Measurements from ENCODE around the gene TENT5D.
"Not testable (repeated sequence)": the region's sequence is repeated elsewhere in the genome, so short reads cannot be mapped to it uniquely, and the experiment has no call there.

TENT5D gene

GRCh38 chrX:80420147-80420546 is at the start of gene TENT5D:
Gene TENT5D, plus strand, starts transcription at chrX:80420447. Its CDS starts 22,093 bp downstream, at chrX:80442540.
- DNase-seq: no peak

- DNase-seq: not testable (repeated sequence)
These were observed 34.6 kb upstream of the TENT5D start for GRCh38 chrX:80385651-80386050.

DNA sequence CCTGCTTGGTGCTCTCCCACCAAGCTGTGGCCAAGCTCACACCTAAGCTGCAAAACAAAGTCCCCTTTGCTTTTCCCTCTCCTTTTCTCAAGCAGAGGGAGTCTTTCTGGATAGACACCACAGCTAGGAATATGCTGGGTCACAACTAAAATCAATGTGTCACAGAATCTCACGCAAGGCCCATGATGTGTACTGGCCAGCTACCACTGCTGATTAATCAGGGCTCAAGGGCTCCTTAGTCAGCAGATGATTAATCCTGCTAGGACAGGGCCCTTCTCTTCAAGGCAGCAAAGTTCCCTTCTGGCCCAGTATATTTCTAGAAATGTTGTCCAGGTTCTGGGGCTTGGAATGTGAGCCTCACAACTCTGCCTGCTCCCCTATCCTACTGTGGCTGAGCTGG is 32.0 kb upstream of the TENT5D start:
- no peak for DNase-seq

DNA sequence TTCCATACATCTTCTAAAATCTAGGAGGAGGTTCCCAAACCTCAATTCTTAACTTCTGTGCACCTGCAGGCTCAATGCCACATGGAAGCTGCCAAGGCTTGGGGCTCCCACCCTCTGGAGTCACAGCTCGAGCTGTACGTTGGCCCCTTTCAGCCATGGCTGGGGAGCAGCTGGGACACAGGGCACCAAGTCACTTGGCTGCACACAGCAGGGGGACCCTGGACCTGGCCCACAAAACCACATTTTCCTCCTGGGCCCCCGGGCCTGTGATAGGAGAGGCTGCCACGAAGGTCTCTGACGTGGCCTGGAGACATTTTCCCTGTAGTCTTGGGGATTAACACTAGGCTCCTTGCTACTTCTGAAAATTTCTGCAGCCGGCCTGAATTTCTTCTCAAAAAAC is 8.2 kb upstream of the TENT5D start:
- no peak for DNase-seq

DNA sequence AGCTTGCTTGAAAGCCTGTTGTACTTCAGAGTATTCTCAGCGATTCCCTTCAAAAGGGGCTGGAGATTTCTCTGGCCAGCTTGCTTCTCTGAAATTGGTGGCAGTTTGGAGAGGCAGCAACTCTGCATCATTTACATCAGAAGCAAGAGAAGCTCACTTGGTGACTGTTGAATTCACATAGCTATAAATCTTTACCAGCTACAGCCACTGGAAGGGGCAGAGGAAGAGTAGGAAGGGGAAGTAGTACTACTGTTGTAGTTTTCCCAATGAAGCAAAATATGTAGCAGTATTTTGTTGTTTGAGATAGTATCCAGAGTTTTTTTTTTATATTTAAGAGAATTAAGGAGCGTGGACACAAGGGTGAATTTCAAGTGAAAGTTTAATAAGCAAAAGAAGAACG is 2.8 kb downstream of the TENT5D start:
- DNase-seq: no peak

DNA sequence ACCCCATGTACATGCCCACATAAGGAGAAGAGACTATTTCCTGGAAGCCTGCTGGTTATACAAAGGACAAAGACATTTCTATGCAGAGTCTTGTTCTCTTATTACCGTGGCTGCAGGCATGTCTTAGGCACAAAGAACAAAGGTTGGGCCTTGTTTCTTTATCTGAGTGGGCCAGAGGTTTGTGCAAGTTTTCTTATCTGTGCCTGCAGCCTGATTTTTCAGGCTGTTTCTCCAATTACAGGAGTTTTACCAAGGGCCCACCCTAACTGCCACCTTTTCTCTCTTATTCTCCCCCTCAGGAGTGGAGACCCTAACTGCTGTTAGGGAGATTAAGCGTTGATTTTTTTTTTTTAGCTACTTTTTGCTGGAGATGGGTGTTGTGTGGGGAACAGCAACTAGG is 3.5 kb downstream of the TENT5D start:
- DNase-seq: no peak

- no peak for DNase-seq
These were observed 10.7 kb downstream of the TENT5D start for GRCh38 chrX:80430826-80431504.

- no peak for DNase-seq
These were observed 11.2 kb downstream of the TENT5D start for GRCh38 chrX:80431505-80431832.

- no peak for DNase-seq
These were observed 12.2 kb downstream of the TENT5D start for GRCh38 chrX:80432441-80432840.

DNA sequence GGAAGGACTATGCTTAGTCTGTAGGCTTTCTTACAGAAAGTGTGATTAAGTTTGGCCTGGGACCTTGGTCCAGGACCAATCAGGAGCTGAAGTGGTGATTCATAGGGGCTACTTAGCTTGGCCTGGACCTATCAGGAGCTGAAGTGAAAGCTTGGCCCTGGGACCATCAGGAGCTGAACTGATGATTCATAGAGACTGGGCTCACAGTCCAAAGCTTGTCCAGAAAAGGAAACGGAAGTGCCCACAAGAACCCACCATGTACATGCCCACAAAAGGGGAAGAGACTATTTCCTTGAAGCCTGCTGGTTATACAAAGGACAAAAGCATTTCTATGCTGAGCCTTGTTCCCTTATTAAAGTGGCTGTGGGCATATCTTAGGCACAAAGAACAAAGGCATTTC is 12.6 kb downstream of the TENT5D start:
- no peak for DNase-seq

GRCh38 chrX:80468166-80468565 is 47.9 kb downstream of the TENT5D start:
- not testable (repeated sequence) for DNase-seq

- no peak for DNase-seq
These were observed 51.3 kb downstream of the TENT5D start for GRCh38 chrX:80471582-80471981.

DNA sequence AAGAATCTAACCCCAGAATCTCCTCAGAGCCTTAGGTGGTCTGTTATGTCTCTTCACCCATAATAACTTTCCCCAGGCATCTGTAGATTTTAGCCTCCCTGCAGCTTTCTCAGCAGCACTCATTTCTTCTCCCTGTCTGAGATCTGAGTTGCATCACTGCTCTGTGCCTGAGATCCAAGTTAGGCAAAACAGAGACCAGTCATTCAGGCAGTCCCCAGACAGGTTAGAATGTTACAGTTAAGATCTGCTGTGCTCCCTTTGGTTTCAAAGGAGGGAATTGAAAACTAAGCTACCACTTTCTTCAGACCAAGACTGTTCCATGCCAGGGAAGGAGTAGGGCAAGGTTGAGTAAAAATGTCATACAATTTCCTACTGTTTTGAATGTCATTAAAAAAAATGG is 65.3 kb downstream of the TENT5D start:
- DNase-seq: no peak

DNA sequence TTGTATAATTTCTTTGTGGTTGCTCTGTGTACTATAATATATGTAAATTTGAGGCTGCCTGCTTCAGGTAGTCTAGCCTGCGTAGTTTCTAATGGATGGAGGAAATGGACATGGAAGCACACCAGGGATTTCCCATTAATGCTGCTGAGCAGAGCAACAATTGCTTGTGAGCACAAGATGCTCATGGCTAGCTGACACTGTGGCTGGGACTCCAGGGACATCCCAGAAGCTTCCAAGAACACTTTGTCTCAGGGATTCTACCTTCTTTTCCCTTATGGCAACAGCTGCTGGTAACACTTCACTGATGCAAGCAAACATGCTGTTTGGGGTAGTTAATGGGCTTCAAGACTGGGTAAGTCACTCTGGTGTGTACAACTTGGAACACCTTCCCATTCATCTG is 66.1 kb downstream of the TENT5D start:
- DNase-seq: no peak

DNA sequence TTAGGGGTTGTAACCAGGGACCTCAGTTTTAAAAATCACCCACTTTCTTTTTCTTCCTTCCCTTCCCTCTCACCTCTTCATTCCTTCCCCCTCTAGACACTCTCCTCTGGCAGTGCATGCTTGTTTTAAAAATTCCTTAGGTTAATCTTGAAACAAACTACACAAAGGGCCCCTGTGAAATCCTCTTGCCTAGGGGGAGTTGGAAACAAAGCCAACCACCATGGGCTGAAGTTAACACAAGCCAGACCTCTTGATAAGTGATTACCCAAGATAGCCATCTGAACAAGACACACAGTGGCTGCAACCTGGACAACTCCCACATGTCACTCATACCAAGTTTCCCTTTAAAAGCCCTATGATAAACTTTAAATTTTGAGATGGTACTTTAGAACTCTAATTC is 68.9 kb downstream of the TENT5D start:
- no peak for DNase-seq

All from CD4-positive, alpha-beta T cell treated with Interleukin-4 for 4 hours (primary cell).